IMR-90 (cell line): ENCODE measurements around the gene ANKRD61. TPM values are rescaled to one million over a fixed set of nuclear protein-coding genes. Genes with fewer than 3 reads are reported as not detected.
A peak's percentile ranks its signal among the peaks of the same experiment; 100 is the strongest.

ENCODE experiments used
- ATAC-seq: fragments of 200-7000 bp; cut with Tn5 transposase; 2 replicates; pipeline ENCODE4 v1.9.1; 2020; ENCODE audit warnings: low read depth, mild to moderate bottlenecking, moderate library complexity
- BruUV-seq: library from RNA; stranded (reverse); fragments of 400-500 nt; replicated peaks from 2 replicates; lab custom pipeline; 2021; lab: Mats Ljungman, UMichigan
- CTCF ChIA-PET: fragments of 300-600 bp; formaldehyde crosslinking; extraction: SDS; loops from one replicate; lab custom pipeline; 2021; ENCODE audit warnings: antibody characterized with exemption; lab: Yijun Ruan, JAX
- POLR2A ChIA-PET: fragments of 300-600 bp; sonication (Branson Sonifier 250); formaldehyde crosslinking; loops from one replicate; lab custom pipeline; 2022; ENCODE audit warnings: antibody characterized with exemption; ENCODE audit not compliant: unreplicated experiment; lab: Charles Lee
- DNase-seq: peaks from one replicate; pipeline ENCODE4 v3.0.0; 2013
- H2AFZ ChIP-seq: replicated peaks from 2 replicates; pipeline ENCODE3; 2013; ENCODE audit warnings: low read length, mild to moderate bottlenecking; ENCODE audit not compliant: poor library complexity
- H2AK5ac ChIP-seq: 2 replicates; pipeline ENCODE4 v1.6.1; 2013; ENCODE audit warnings: low read depth, low read length, inconsistent platforms
- H2AK9ac ChIP-seq: replicated peaks from 2 replicates; pipeline ENCODE3; 2013; ENCODE audit warnings: mild to moderate bottlenecking, low read depth, low read length, moderate library complexity; ENCODE audit not compliant: poor library complexity
- H2BK120ac ChIP-seq: 2 replicates; pipeline ENCODE4 v1.6.1; 2013; ENCODE audit warnings: low read depth, low read length, inconsistent platforms
- H2BK15ac ChIP-seq: 3 replicates; pipeline ENCODE4 v1.6.1; 2013; ENCODE audit warnings: low read depth, low read length, inconsistent platforms
- H2BK20ac ChIP-seq: 2 replicates; pipeline ENCODE4 v1.6.1; 2013; ENCODE audit warnings: low read depth, mild to moderate bottlenecking, inconsistent platforms, low read length, moderate library complexity
- H2BK5ac ChIP-seq: 2 replicates; pipeline ENCODE4 v1.6.1; 2013; ENCODE audit warnings: mild to moderate bottlenecking, low read depth, low read length, inconsistent platforms; ENCODE audit not compliant: poor library complexity, severe bottlenecking
- H3K14ac ChIP-seq: replicated peaks from 2 replicates; pipeline ENCODE4 v1.6.1; 2013; ENCODE audit warnings: low read depth, low read length, inconsistent platforms
- H3K18ac ChIP-seq: 2 replicates; pipeline ENCODE4 v1.6.1; 2013; ENCODE audit warnings: low read depth, low read length, control low read depth
- H3K23ac ChIP-seq: 2 replicates; pipeline ENCODE4 v1.6.1; 2013; ENCODE audit warnings: low read depth, low read length, inconsistent platforms
- H3K27ac ChIP-seq: 2 replicates; pipeline ENCODE4 v1.5.1; 2013; ENCODE audit warnings: mild to moderate bottlenecking, control low read depth, low read length; ENCODE audit not compliant: insufficient read depth
- H3K27me3 ChIP-seq: 2 replicates; pipeline ENCODE4 v1.6.1; 2013; ENCODE audit warnings: low read length; ENCODE audit not compliant: control insufficient read depth, insufficient read depth
- H3K36me3 ChIP-seq: 2 replicates; pipeline ENCODE4 v1.6.1; 2013; ENCODE audit warnings: low read length, mixed read lengths; ENCODE audit not compliant: control insufficient read depth, insufficient read depth
- H3K4ac ChIP-seq: 2 replicates; pipeline ENCODE4 v1.6.1; 2013; ENCODE audit warnings: low read depth, low read length, inconsistent platforms
- H3K4me1 ChIP-seq: 2 replicates; pipeline ENCODE4 v1.6.1; 2013; ENCODE audit warnings: low read length, mixed read lengths; ENCODE audit not compliant: control insufficient read depth, insufficient read depth
- H3K4me2 ChIP-seq: 2 replicates; pipeline ENCODE4 v1.6.1; 2013; ENCODE audit warnings: low read depth, mild to moderate bottlenecking, control low read depth, low read length, moderate library complexity
- H3K4me3 ChIP-seq: 2 replicates; pipeline ENCODE4 v1.5.1; 2013; ENCODE audit warnings: low read depth, mild to moderate bottlenecking, control low read depth, low read length, moderate library complexity; ENCODE audit not compliant: insufficient read depth
- H3K56ac ChIP-seq: 2 replicates; pipeline ENCODE4 v1.6.1; 2013; ENCODE audit warnings: low read length, inconsistent platforms; ENCODE audit not compliant: insufficient read depth; ENCODE audit errors: extremely low read depth
- H3K79me1 ChIP-seq, 2 experiments: 2 replicates each; pipeline ENCODE4 v1.6.1; 2013; ENCODE audit warnings: low read length in 2 of 2, inconsistent platforms in 1 of 2, low read depth in 1 of 2
- H3K9ac ChIP-seq: 2 replicates; pipeline ENCODE4 v1.6.1; 2013; ENCODE audit warnings: low read depth, low read length, control low read depth
- H3K9me1 ChIP-seq: 2 replicates; pipeline ENCODE4 v1.6.1; 2013; ENCODE audit warnings: low read length, inconsistent platforms; ENCODE audit not compliant: insufficient read depth
- H3K9me3 ChIP-seq: 2 replicates; pipeline ENCODE4 v1.6.1; 2013; ENCODE audit warnings: low read length; ENCODE audit not compliant: control insufficient read depth, insufficient read depth
- H4K20me1 ChIP-seq: 2 replicates; pipeline ENCODE4 v1.6.1; 2013; ENCODE audit warnings: low read length, inconsistent platforms; ENCODE audit not compliant: insufficient read depth
- H4K5ac ChIP-seq: 2 replicates; pipeline ENCODE4 v1.6.1; 2013; ENCODE audit warnings: mild to moderate bottlenecking, low read depth, low read length, control low read depth
- H4K8ac ChIP-seq, 2 experiments: 2 replicates each; pipeline ENCODE4 v1.6.1; 2013; ENCODE audit warnings: low read depth in 2 of 2, low read length in 2 of 2, control low read depth in 1 of 2, inconsistent platforms in 1 of 2
- H4K91ac ChIP-seq: 2 replicates; pipeline ENCODE4 v1.6.1; 2013; ENCODE audit warnings: low read depth, low read length, inconsistent platforms; ENCODE audit not compliant: insufficient read depth
- BHLHE40 ChIP-seq: fragments of 150-350 bp; IDR thresholded peaks from 2 replicates; pipeline ENCODE4 v1.6.1; 2016; ENCODE audit warnings: mild to moderate bottlenecking, low read depth, low read length
- CEBPB ChIP-seq: IDR thresholded peaks from 2 replicates; pipeline ENCODE4 v1.6.1; 2012; ENCODE audit warnings: low read depth, low read length, improper control_type of control experiment
- CHD1 ChIP-seq: IDR thresholded peaks from 2 replicates; pipeline ENCODE4 v1.6.1; 2012; ENCODE audit warnings: low read depth, low read length, improper control_type of control experiment
- CTCF ChIP-seq: conservative IDR thresholded peaks from 2 replicates; pipeline ENCODE4 v1.5.1; 2012; ENCODE audit warnings: mild to moderate bottlenecking, low read depth, low read length, improper control_type of control experiment
- FOS ChIP-seq: fragments of 150-350 bp; IDR thresholded peaks from 2 replicates; pipeline ENCODE4 v1.6.1; 2016; ENCODE audit warnings: low read depth, low read length
- MAFK ChIP-seq: IDR thresholded peaks from 2 replicates; pipeline ENCODE4 v1.6.1; 2012; ENCODE audit warnings: low read depth, low read length, improper control_type of control experiment
- MAZ ChIP-seq: IDR thresholded peaks from 2 replicates; pipeline ENCODE4 v1.6.1; 2012; ENCODE audit warnings: low read depth, mild to moderate bottlenecking, low read length, improper control_type of control experiment, moderate library complexity, borderline replicate concordance
- MXI1 ChIP-seq: IDR thresholded peaks from 2 replicates; pipeline ENCODE4 v1.6.1; 2012; ENCODE audit warnings: low read depth, mild to moderate bottlenecking, low read length, moderate library complexity, borderline replicate concordance
- NFE2L2 ChIP-seq: fragments of 150-350 bp; IDR thresholded peaks from 2 replicates; pipeline ENCODE4 v1.6.1; 2016; ENCODE audit warnings: low read depth, mild to moderate bottlenecking, low read length
- POLR2A ChIP-seq: IDR thresholded peaks from 2 replicates; pipeline ENCODE4 v1.6.1; 2012; ENCODE audit warnings: mild to moderate bottlenecking, low read depth, low read length
- RAD21 ChIP-seq: IDR thresholded peaks from 2 replicates; pipeline ENCODE4 v1.6.1; 2012; ENCODE audit warnings: low read length, improper control_type of control experiment
- RCOR1 ChIP-seq: IDR thresholded peaks from 2 replicates; pipeline ENCODE4 v1.6.1; 2012; ENCODE audit warnings: mild to moderate bottlenecking, low read length, improper control_type of control experiment; ENCODE audit not compliant: insufficient replicate concordance
- RFX5 ChIP-seq: IDR thresholded peaks from 2 replicates; pipeline ENCODE4 v1.8.0; 2012; ENCODE audit warnings: low read depth, mild to moderate bottlenecking, low read length, moderate library complexity
- SMC3 ChIP-seq: fragments of 150-350 bp; IDR thresholded peaks from 2 replicates; pipeline ENCODE4 v1.6.1; 2016; ENCODE audit warnings: low read depth, mild to moderate bottlenecking, antibody characterized with exemption, low read length, moderate library complexity
- WGBS, 2 experiments: methylation state at CpG; one replicate each; pipeline versions ENCODE4 v1.1.5 to v1.1.7; 2013; ENCODE audit warnings: missing lambda C conversion rate in 2 of 2; ENCODE audit not compliant: insufficient read length in 1 of 2; ENCODE audit errors: extremely low coverage in 2 of 2; 5-methylcytosine and 5-hydroxymethylcytosine counted together
- dilution Hi-C: fragments of 300-500 bp; cut with HindIII; formaldehyde crosslinking; loops from one replicate; pipeline ENCODE4 v1.14.3; 2018; ENCODE audit warnings: low sequenced_read_pairs; ENCODE audit not compliant: unreplicated experiment
- in situ Hi-C: fragments of 300-500 bp; cut with MboI; formaldehyde crosslinking; loops from 3 replicates; pipeline ENCODE4 v1.14.3; 2019; ENCODE audit warnings: low sequenced_read_pairs, inconsistent platforms, mixed read lengths
- intact Hi-C: fragments of 100-400 bp; cut with micrococcal nuclease; formaldehyde crosslinking; loops from 2 replicates; pipeline ENCODE4 v1.10.0; 2022
- polyA plus RNA-seq, 3 experiments: library from polyadenylated mRNA; depleted of rRNA; stranded (reverse); fragments of >200 nt; gene quantifications; 2 replicates each; pipeline ENCODE4 v1.2.3, GENCODE V29; 2012; ENCODE audit warnings: low replicate concordance in 1 of 3
- total RNA-seq: library from RNA; depleted of rRNA; stranded (reverse); fragments of >200 nt; gene quantifications from 2 replicates; pipeline ENCODE4 v1.2.3, GENCODE V29; 2012
- TF ChIP-seq, protein P1 (sequence below): fragments of 150-350 bp; IDR thresholded peaks from 2 replicates; pipeline ENCODE4 v1.6.1; 2017; ENCODE audit warnings: mild to moderate bottlenecking, antibody characterized with exemption, low read length, low read depth
- TF ChIP-seq, protein P2 (sequence below): fragments of 150-350 bp; IDR thresholded peaks from 2 replicates; pipeline ENCODE4 v1.6.1; 2016; ENCODE audit warnings: low read depth, mild to moderate bottlenecking, low read length, moderate library complexity, borderline replicate concordance

The ANKRD61 gene
- total and polyA plus RNA-seq, 2 of the 4 experiments (the other 2 are of a cell fraction), result 0.17 to 0.36 TPM

DNA sequence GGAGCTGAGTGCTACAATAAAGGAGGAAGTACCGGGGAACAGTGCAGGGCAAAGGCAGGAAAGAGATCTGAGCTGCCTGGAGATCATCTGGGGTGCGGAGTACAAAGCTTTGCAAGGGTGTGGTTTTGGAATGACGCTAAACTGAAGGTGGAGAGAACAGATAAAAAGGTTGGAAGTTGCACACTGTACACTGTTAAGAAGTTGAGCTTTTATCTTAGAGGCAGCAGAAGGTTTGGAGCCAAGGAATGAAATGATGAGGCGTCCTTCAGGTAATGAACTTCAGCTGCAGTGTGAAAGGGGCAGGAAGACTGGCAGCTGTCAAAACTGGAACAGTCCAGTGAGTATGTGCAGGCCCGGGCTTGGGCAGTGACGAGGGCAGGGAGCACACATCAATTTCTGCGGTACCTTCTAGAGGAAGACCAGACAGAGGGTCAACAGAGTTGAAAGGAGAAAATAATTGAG is 7.2 kb upstream of the ANKRD61 start:
- Histone ChIP-seq H3K79me1 (peaks cover 4 to 25% of the 10 kb centered on the region in 2 experiments), H3K9me1 (0 out of 2 replicates have a peak, but pooled peaks cover 6% of the 10 kb centered on the region), H4K20me1 (no peaks in the 10 kb centered on the region; the same call in 1 of the 2 replicates), H4K5ac (no peak overlapping the region), H3K4ac (no peak overlapping the region), H2AK5ac (no peak overlapping the region), H3K27ac (no peak overlapping the region), H2BK20ac (no peak overlapping the region), H3K56ac (no peak overlapping the region), H3K4me1 (no peaks in the 10 kb centered on the region), H4K8ac (no peak overlapping the region), H2AK9ac (no peak overlapping the region), H3K14ac (no peak overlapping the region), H2AFZ (no peak overlapping the region), H3K27me3 (no peaks in the 10 kb centered on the region), H3K4me3 (no peak overlapping the region), H2BK120ac (no peak overlapping the region), H3K36me3 (peaks cover 71% of the 10 kb centered on the region), H3K23ac (no peak overlapping the region), H3K4me2 (no peak overlapping the region), H3K18ac (no peak overlapping the region), H3K9me3 (no peaks in the 10 kb centered on the region), H4K91ac (no peak overlapping the region), H2BK5ac (no peak overlapping the region), H2BK15ac (no peak overlapping the region), H3K9ac (no peak overlapping the region)
- 100% methylated on average over 4 of the region's 7 CpGs; no CpG with 5 or more reads in 1 of the 2 experiments for WGBS, 2 experiments
- intact Hi-C loops (loop anchor here (2.0 kb wide), 1 partner anchor 15 kb away; no protein-coding TSS in a partner anchor), dilution Hi-C loops (no loop called here), in situ Hi-C loops (no loop called here)
- TF ChIP-seq MXI1, result no peak
- TF ChIP-seq SMC3, result no peak
- no peak for TF ChIP-seq RAD21
- TF ChIP-seq NFE2L2, result no peak
- no peak for TF ChIP-seq CHD1
- TF ChIP-seq FOS, result no peak
- TF ChIP-seq, protein P1, sequence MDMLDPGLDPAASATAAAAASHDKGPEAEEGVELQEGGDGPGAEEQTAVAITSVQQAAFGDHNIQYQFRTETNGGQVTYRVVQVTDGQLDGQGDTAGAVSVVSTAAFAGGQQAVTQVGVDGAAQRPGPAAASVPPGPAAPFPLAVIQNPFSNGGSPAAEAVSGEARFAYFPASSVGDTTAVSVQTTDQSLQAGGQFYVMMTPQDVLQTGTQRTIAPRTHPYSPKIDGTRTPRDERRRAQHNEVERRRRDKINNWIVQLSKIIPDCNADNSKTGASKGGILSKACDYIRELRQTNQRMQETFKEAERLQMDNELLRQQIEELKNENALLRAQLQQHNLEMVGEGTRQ, result no peak
- TF ChIP-seq POLR2A, result no peak
- no peak for TF ChIP-seq RFX5
- TF ChIP-seq CTCF, result no peak
- TF ChIP-seq, protein P2, sequence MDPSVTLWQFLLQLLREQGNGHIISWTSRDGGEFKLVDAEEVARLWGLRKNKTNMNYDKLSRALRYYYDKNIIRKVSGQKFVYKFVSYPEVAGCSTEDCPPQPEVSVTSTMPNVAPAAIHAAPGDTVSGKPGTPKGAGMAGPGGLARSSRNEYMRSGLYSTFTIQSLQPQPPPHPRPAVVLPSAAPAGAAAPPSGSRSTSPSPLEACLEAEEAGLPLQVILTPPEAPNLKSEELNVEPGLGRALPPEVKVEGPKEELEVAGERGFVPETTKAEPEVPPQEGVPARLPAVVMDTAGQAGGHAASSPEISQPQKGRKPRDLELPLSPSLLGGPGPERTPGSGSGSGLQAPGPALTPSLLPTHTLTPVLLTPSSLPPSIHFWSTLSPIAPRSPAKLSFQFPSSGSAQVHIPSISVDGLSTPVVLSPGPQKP, result no peak
- no peak for TF ChIP-seq CEBPB
- no peak for TF ChIP-seq MAZ
- no peak for TF ChIP-seq MAFK
- TF ChIP-seq RCOR1, result no peak
- no peak for TF ChIP-seq BHLHE40
- ChIA-PET CTCF (interaction anchor here (0.5 to 1.6 kb wide), 2 partner anchors 9 to 202 kb away, joined by 3 to 5 read pairs; no protein-coding TSS in a partner anchor), POLR2A (no interaction called here)
- BruUV-seq, result TSS peak; percentile 93
- ATAC-seq, result no peak
- DNase-seq, result no peak
